GM12892 (cell line): ENCODE results near the gene LRCH1.

Experiments used
- POLR2A ChIP-seq: IDR thresholded peaks from 2 replicates; pipeline ENCODE4 v1.6.1; 2011; ENCODE audit warnings: low read depth, low read length, control low read depth
- POLR2AphosphoS5 ChIP-seq: IDR thresholded peaks from 2 replicates; pipeline ENCODE4 v1.6.1; 2011; ENCODE audit warnings: low read depth, low read length, control low read depth
- TAF1 ChIP-seq: IDR thresholded peaks from 2 replicates; pipeline ENCODE4 v1.6.1; 2011; ENCODE audit warnings: low read depth, mild to moderate bottlenecking, control low read depth, low read length, borderline replicate concordance

DNA sequence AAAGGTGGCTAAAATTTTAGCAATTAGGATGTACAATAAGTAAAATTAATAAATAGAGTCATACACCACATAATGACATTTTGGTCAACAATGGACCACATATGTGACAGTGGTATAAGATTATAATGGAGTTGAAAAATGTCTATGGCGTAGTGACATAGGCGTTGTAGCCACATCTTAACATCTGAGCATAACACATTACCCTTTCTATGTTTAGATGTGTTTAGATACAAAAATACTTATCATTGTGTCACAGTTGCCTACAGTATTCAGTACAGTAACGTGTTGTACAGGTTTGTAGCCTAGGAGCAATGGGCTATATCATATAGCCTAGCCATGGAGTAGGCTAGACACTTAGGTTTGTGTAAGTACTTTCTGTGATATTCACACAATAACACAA is 111.2 kb downstream of the LRCH1 start:
- TF ChIP-seq POLR2A (no peak), POLR2AphosphoS5 (no peak), TAF1 (no peak)
